ENCODE measurements around the gene CISTR.

DNA sequence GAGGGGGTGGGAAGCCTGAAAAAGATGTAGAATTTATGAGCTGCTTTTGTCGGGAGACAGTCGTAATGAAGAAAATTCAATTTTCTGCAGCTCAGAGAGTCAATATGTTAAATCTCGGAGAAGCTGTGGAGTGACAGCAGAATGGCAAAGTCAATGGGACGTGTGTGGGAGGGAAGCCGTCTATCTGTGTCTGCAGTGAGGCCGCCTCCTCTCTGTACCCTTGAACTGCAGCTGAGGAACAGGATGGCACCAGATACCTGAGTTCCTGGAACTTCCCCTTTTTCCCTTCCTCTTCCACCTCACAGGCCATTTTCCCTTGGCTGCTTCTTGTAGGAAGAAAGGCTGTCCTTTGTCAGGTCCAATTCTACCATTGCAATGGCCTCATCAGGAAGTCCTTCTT lies 15.2 kb downstream of the CISTR start:
- TF ChIP-seq, protein P1, sequence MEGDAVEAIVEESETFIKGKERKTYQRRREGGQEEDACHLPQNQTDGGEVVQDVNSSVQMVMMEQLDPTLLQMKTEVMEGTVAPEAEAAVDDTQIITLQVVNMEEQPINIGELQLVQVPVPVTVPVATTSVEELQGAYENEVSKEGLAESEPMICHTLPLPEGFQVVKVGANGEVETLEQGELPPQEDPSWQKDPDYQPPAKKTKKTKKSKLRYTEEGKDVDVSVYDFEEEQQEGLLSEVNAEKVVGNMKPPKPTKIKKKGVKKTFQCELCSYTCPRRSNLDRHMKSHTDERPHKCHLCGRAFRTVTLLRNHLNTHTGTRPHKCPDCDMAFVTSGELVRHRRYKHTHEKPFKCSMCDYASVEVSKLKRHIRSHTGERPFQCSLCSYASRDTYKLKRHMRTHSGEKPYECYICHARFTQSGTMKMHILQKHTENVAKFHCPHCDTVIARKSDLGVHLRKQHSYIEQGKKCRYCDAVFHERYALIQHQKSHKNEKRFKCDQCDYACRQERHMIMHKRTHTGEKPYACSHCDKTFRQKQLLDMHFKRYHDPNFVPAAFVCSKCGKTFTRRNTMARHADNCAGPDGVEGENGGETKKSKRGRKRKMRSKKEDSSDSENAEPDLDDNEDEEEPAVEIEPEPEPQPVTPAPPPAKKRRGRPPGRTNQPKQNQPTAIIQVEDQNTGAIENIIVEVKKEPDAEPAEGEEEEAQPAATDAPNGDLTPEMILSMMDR (IDR thresholded peaks at IDR 0.05), result no peak
- TF ChIP-seq POLR2A (IDR thresholded peaks at IDR 0.05), result no peak

All from testis (tissue), 2 donors.